ENCODE measurements around the gene PPP6R2.
A peak's percentile ranks its signal among the peaks of the same experiment; 100 is the strongest.

Gene PPP6R2

GRCh38 chr22:50471197-50471847 lies 128.2 kb downstream of the PPP6R2 start:
- no peak for DNase-seq (ENCODE audit: low read depth)

GRCh38 chr22:50471962-50472361 lies 128.8 kb downstream of the PPP6R2 start:
- DNase-seq (ENCODE audit: low read depth): no peak

- no peak for DNase-seq (ENCODE audit: low read depth)
Measured at GRCh38 chr22:50473088-50473487, 130.0 kb downstream of the PPP6R2 start.

- no peak for DNase-seq (ENCODE audit: low read depth)
Measured at GRCh38 chr22:50473855-50474671, 130.9 kb downstream of the PPP6R2 start.

GRCh38 chr22:50474710-50475651 lies 131.9 kb downstream of the PPP6R2 start, which contains the start of gene SBF1:
SBF1 (minus strand) TSS chr22:50475035; CDS start chr22:50474840, 195 bp downstream.
- peak; percentile 72 for DNase-seq (ENCODE audit: low read depth)

- no peak for DNase-seq (ENCODE audit: low read depth)
Measured at GRCh38 chr22:50475652-50476002, 132.5 kb downstream of the PPP6R2 start.

GRCh38 chr22:50476868-50477267 lies 133.7 kb downstream of the PPP6R2 start:
- no peak for DNase-seq (ENCODE audit: low read depth)

GRCh38 chr22:50477923-50478322 lies 134.8 kb downstream of the PPP6R2 start:
- DNase-seq (ENCODE audit: low read depth): no peak

GRCh38 chr22:50479721-50480120 lies 136.6 kb downstream of the PPP6R2 start:
- DNase-seq (ENCODE audit: low read depth): no peak

- DNase-seq (ENCODE audit: low read depth): no peak
Measured at GRCh38 chr22:50481045-50481439, 137.9 kb downstream of the PPP6R2 start.

- DNase-seq (ENCODE audit: low read depth): peak; percentile 50
Measured at GRCh38 chr22:50481440-50482106, 138.4 kb downstream of the PPP6R2 start, which contains the start of gene ADM2. ADM2 (plus strand) TSS chr22:50481543; CDS start chr22:50481848, 305 bp downstream.

GRCh38 chr22:50482107-50483074 lies 139.3 kb downstream of the PPP6R2 start:
- no peak for DNase-seq (ENCODE audit: low read depth)

GRCh38 chr22:50483106-50483505 lies 140.0 kb downstream of the PPP6R2 start:
- DNase-seq (ENCODE audit: low read depth): no peak

GRCh38 chr22:50483556-50483955 lies 140.4 kb downstream of the PPP6R2 start:
- no peak for DNase-seq (ENCODE audit: low read depth)

GRCh38 chr22:50483977-50484853 lies 141.1 kb downstream of the PPP6R2 start:
- no peak for DNase-seq (ENCODE audit: low read depth)

- no peak for DNase-seq (ENCODE audit: low read depth)
Measured at GRCh38 chr22:50485221-50486131, 142.3 kb downstream of the PPP6R2 start.

GRCh38 chr22:50486561-50487289 lies 143.6 kb downstream of the PPP6R2 start, which contains the start of gene MIOX:
MIOX (plus strand) TSS chr22:50486859; CDS start chr22:50486898, 39 bp downstream.
- no peak for DNase-seq (ENCODE audit: low read depth)

All from CMK (cell line).